ENCODE data around the gene EPHB1.

DNA sequence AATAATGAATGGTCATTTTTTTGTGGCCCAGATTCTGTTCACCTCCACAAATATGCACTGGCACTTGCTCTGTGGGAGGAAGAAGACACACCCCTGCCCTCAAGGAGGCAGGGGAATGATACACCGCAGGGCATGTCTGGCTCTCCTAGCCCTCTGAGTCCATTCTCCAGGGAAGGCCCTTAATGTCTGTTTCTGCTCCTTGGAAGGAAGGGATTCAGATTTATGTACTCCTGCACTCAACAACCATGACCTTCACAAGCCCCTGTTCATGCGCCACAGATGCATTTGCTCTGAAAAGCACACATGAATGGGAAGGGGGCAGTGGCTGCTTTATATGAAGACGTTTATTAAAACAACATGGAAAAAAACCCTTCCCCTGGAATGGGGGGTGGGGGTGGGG, 333.8 kb downstream of the EPHB1 start:
- TF ChIP-seq EZH2 (IDR thresholded peaks at IDR 0.05; ENCODE audit: insufficient read depth, poor library complexity, severe bottlenecking) = no peak
- no peak for TF ChIP-seq EZH2phosphoT487 (IDR thresholded peaks at IDR 0.05; ENCODE audit: insufficient read depth, low read depth)
